PC-9 (cell line): Measurements from ENCODE around the gene RABGGTA. TPM values are rescaled to one million over a fixed set of nuclear protein-coding genes. Genes with fewer than 3 reads are reported as not detected.

Source experiments
- BruUV-seq: library from RNA; stranded (reverse); fragments of 400-500 nt; replicated peaks from 2 replicates; lab custom pipeline; 2021; lab: Mats Ljungman, UMichigan
- CTCF ChIA-PET: fragments of 300-600 bp; sonication (Branson Sonifier 250); formaldehyde crosslinking; loops from one replicate; lab custom pipeline; 2022; ENCODE audit warnings: antibody characterized with exemption; lab: Charles Lee
- POLR2A ChIA-PET: fragments of 300-600 bp; sonication (Branson Sonifier 250); formaldehyde crosslinking; loops from one replicate; lab custom pipeline; 2022; ENCODE audit warnings: antibody characterized with exemption; ENCODE audit not compliant: unreplicated experiment; lab: Charles Lee
- DNase-seq, 2 experiments: peaks; one replicate each; pipeline versions ENCODE4 v3.0.0 to v3.0.0-alpha.2; 2015 to 2022; ENCODE audit warnings: mixed read lengths in 1 of 2
- H2AFZ ChIP-seq: fragments of 200-600 bp; sonication (generic); 2 replicates; pipeline ENCODE4 v1.8.1; 2017; ENCODE audit warnings: antibody characterized with exemption
- H3F3A ChIP-seq: fragments of 200-600 bp; sonication (generic); 2 replicates; pipeline ENCODE4 v1.8.1; 2017; ENCODE audit warnings: antibody characterized with exemption, mild to moderate bottlenecking, low read depth; ENCODE audit not compliant: insufficient read depth
- H3K27ac ChIP-seq: fragments of 200-600 bp; sonication (generic); 2 replicates; pipeline ENCODE4 v1.6.1; 2016; ENCODE audit warnings: mixed run types
- H3K27me3 ChIP-seq: fragments of 200-600 bp; sonication (generic); 2 replicates; pipeline ENCODE4 v1.6.1; 2016; ENCODE audit warnings: low read depth, mixed run types; ENCODE audit not compliant: insufficient read depth
- H3K36me3 ChIP-seq: fragments of 200-600 bp; sonication (generic); 2 replicates; pipeline ENCODE4 v1.6.1; 2016; ENCODE audit warnings: low read depth, mixed run types
- H3K4me1 ChIP-seq: fragments of 200-600 bp; sonication (generic); replicated peaks from 2 replicates; pipeline ENCODE4 v1.6.1; 2016; ENCODE audit warnings: mixed run types; ENCODE audit not compliant: insufficient read depth
- H3K4me2 ChIP-seq: fragments of 200-600 bp; sonication (generic); 2 replicates; pipeline ENCODE4 v1.6.1; 2017; ENCODE audit warnings: mixed run types
- H3K4me3 ChIP-seq: fragments of 200-600 bp; sonication (generic); 2 replicates; pipeline ENCODE4 v1.6.1; 2016; ENCODE audit warnings: mixed run types
- H3K79me2 ChIP-seq: fragments of 200-600 bp; sonication (generic); 2 replicates; pipeline ENCODE4 v1.6.1; 2017; ENCODE audit warnings: low read depth, mixed run types
- H3K9me2 ChIP-seq: fragments of 200-600 bp; sonication (generic); 2 replicates; pipeline ENCODE4 v1.8.1; 2017; ENCODE audit warnings: mild to moderate bottlenecking; ENCODE audit not compliant: insufficient read depth
- H3K9me3 ChIP-seq: fragments of 200-600 bp; sonication (generic); 2 replicates; pipeline ENCODE4 v1.8.1; 2016; ENCODE audit warnings: low read depth; ENCODE audit not compliant: insufficient read depth
- H4K20me1 ChIP-seq: fragments of 200-600 bp; sonication (generic); 2 replicates; pipeline ENCODE4 v1.8.1; 2017; ENCODE audit not compliant: insufficient read depth
- EZH2 ChIP-seq: fragments of 200-600 bp; sonication (generic); IDR thresholded peaks from 2 replicates; pipeline ENCODE4 v1.8.0; 2017; ENCODE audit warnings: antibody characterized with exemption, low read depth
- intact Hi-C: fragments of 100-400 bp; cut with micrococcal nuclease; formaldehyde crosslinking; loops from one replicate; pipeline ENCODE4 v1.10.0; 2022; ENCODE audit not compliant: unreplicated experiment
- total RNA-seq: library from RNA; stranded (reverse); gene quantifications from 2 replicates; pipeline ENCODE4 v1.2.3, GENCODE V29; 2021
- TF ChIP-seq, protein P1 (sequence below): fragments of 200-600 bp; sonication (generic); conservative IDR thresholded peaks from 2 replicates; pipeline ENCODE4 v1.6.1; 2017; ENCODE audit warnings: mixed run types, antibody characterized with exemption, mild to moderate bottlenecking, moderate library complexity

The RABGGTA gene
- total RNA-seq, 1 experiment from 2014 or later: 25.2 TPM

GRCh38 chr14:24270537-24271133 lies 762 bp downstream of the RABGGTA start:
- Histone ChIP-seq H3K4me2 (peak overlapping the region; percentile 84), H3K9me3 (no peaks in the 10 kb centered on the region), H3K9me2 (no peaks in the 10 kb centered on the region), H4K20me1 (no peaks in the 10 kb centered on the region), H2AFZ (peak overlapping the region; percentile 91), H3K27ac (no peak overlapping the region), H3K79me2 (no peaks in the 10 kb centered on the region), H3K27me3 (no peaks in the 10 kb centered on the region), H3F3A (peaks cover 19% of the 10 kb centered on the region), H3K36me3 (no peaks in the 10 kb centered on the region), H3K4me3 (peak overlapping the region; percentile 91), H3K4me1 (peaks cover 20% of the 10 kb centered on the region)
- intact Hi-C loops: no loop called here
- BruUV-seq: TSS peak; percentile 66
- CTCF ChIA-PET: interaction anchor here (1.0 kb wide), 1 partner anchor 27 kb away, joined by 4 read pairs; no protein-coding TSS in a partner anchor
- TF ChIP-seq EZH2: no peak
- TF ChIP-seq, protein P1, sequence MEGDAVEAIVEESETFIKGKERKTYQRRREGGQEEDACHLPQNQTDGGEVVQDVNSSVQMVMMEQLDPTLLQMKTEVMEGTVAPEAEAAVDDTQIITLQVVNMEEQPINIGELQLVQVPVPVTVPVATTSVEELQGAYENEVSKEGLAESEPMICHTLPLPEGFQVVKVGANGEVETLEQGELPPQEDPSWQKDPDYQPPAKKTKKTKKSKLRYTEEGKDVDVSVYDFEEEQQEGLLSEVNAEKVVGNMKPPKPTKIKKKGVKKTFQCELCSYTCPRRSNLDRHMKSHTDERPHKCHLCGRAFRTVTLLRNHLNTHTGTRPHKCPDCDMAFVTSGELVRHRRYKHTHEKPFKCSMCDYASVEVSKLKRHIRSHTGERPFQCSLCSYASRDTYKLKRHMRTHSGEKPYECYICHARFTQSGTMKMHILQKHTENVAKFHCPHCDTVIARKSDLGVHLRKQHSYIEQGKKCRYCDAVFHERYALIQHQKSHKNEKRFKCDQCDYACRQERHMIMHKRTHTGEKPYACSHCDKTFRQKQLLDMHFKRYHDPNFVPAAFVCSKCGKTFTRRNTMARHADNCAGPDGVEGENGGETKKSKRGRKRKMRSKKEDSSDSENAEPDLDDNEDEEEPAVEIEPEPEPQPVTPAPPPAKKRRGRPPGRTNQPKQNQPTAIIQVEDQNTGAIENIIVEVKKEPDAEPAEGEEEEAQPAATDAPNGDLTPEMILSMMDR: no peak
- DNase-seq: no peak
- POLR2A ChIA-PET: interaction anchor here (0.5 kb wide), 1 partner anchor 37 kb away, joined by 4 read pairs; no protein-coding TSS in a partner anchor

- Histone ChIP-seq H3K9me2 (no peaks in the 10 kb centered on the region), H3F3A (peaks cover 19% of the 10 kb centered on the region), H3K4me2 (no peak overlapping the region), H3K27ac (no peak overlapping the region), H2AFZ (no peak overlapping the region), H3K36me3 (no peaks in the 10 kb centered on the region), H3K4me3 (no peak overlapping the region), H3K27me3 (no peaks in the 10 kb centered on the region), H3K79me2 (no peaks in the 10 kb centered on the region), H3K9me3 (no peaks in the 10 kb centered on the region), H4K20me1 (no peaks in the 10 kb centered on the region), H3K4me1 (peaks cover 20% of the 10 kb centered on the region)
- DNase-seq: no peak
- intact Hi-C loops: no loop called here
- ChIA-PET CTCF (no interaction called here), POLR2A (no interaction called here)
- TF ChIP-seq EZH2: no peak
- TF ChIP-seq, protein P1: no peak
- BruUV-seq: no TSS peak
Observed at GRCh38 chr14:24269910-24270536, 1.4 kb downstream of the RABGGTA start.

DNA sequence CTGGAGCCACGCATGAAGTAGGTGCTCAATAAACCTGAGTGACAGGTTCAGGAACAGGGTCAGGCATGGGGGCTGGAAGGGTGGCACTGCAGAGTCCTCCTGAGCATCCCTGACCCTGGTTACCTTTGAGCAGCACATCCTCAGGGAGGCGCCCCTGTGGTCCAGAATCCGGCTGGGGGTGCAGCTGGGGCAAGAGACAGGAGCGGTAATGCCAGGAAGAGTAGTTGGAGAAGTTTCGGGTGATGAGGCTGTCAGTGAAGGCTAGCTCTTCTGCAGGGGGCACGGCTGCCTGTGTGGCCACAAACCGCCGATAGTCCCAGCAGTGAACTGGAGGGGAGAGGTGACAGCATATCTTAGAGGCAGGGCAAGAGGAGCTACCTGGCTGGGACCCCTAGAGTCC lies 2.0 kb downstream of the RABGGTA start:
- Histone ChIP-seq H3K9me3 (no peaks in the 10 kb centered on the region), H2AFZ (no peak overlapping the region), H3K4me1 (peaks cover 18% of the 10 kb centered on the region), H3F3A (peaks cover 14% of the 10 kb centered on the region; the same call in 1 of the 2 replicates), H3K4me2 (no peak overlapping the region), H3K9me2 (no peaks in the 10 kb centered on the region), H4K20me1 (no peaks in the 10 kb centered on the region), H3K4me3 (no peak overlapping the region), H3K79me2 (no peaks in the 10 kb centered on the region), H3K27ac (no peak overlapping the region), H3K36me3 (no peaks in the 10 kb centered on the region), H3K27me3 (no peaks in the 10 kb centered on the region)
- DNase-seq: no peak
- intact Hi-C loops: no loop called here
- CTCF ChIA-PET: no interaction called here
- POLR2A ChIA-PET: no interaction called here
- BruUV-seq: no TSS peak
- TF ChIP-seq EZH2: no peak
- TF ChIP-seq, protein P1: no peak
